OCI-LY3 (cell line): ENCODE results near the gene GJA10.

Experiments used
- H2AFZ ChIP-seq: fragments of 200-600, 300-600 bp; shearing (Covaris generic); 2 replicates; pipeline ENCODE4 v1.6.0; 2014; ENCODE audit warnings: antibody characterized with exemption, low read depth, low read length
- H3K27ac ChIP-seq: fragments of 200-600, 300-600 bp; sonication (generic); 2 replicates; pipeline ENCODE4 v1.5.1; 2014; ENCODE audit warnings: mild to moderate bottlenecking, low read length, moderate library complexity, mixed read lengths
- H3K27me3 ChIP-seq: fragments of 200-600, 300-600 bp; sonication (generic); 2 replicates; pipeline ENCODE4 v1.6.1; 2014; ENCODE audit warnings: low read depth, low read length, mixed read lengths
- H3K36me3 ChIP-seq: fragments of 200-600, 300-600 bp; sonication (generic); replicated peaks from 2 replicates; pipeline ENCODE3; 2014; ENCODE audit warnings: low read depth, low read length, mixed read lengths
- H3K4me1 ChIP-seq: fragments of 300-600, 200-600 bp; sonication (generic); 2 replicates; pipeline ENCODE4 v1.6.1; 2014; ENCODE audit warnings: low read length, mixed read lengths
- H3K4me2 ChIP-seq: fragments of 200-600, 300-600 bp; sonication (generic); 2 replicates; pipeline ENCODE4 v1.6.1; 2014; ENCODE audit warnings: low read length, mixed read lengths
- H3K4me3 ChIP-seq: fragments of 300-600, 200-600 bp; sonication (generic); 2 replicates; pipeline ENCODE4 v1.5.1; 2014; ENCODE audit warnings: antibody characterized with exemption, mild to moderate bottlenecking, low read length, moderate library complexity
- H3K79me2 ChIP-seq: fragments of 300-600, 200-600 bp; shearing (Covaris generic); 2 replicates; pipeline ENCODE4 v1.6.1; 2014; ENCODE audit warnings: mild to moderate bottlenecking, low read length, mixed read lengths
- H3K9ac ChIP-seq: fragments of 300-600, 200-600 bp; shearing (Covaris generic); 2 replicates; pipeline ENCODE4 v1.6.0; 2014; ENCODE audit warnings: mild to moderate bottlenecking, low read length, moderate library complexity
- H3K9me3 ChIP-seq: fragments of 200-600, 300-600 bp; shearing (Covaris generic); 2 replicates; pipeline ENCODE4 v1.6.1; 2014; ENCODE audit warnings: low read length, mixed read lengths; ENCODE audit not compliant: insufficient read depth
- H4K20me1 ChIP-seq: fragments of 200-600, 300-600 bp; sonication (generic); 2 replicates; pipeline ENCODE4 v1.6.1; 2016; ENCODE audit warnings: low read length, mixed read lengths; ENCODE audit not compliant: insufficient read depth
- CTCF ChIP-seq: fragments of 200-600, 300-600 bp; sonication (generic); IDR thresholded peaks from 2 replicates; pipeline ENCODE4 v1.5.1; 2014; ENCODE audit warnings: antibody characterized with exemption, low read length, low read depth
- EZH2phosphoT487 ChIP-seq: fragments of 200-600 bp; shearing (Covaris generic); IDR thresholded peaks from 2 replicates; pipeline ENCODE4 v1.6.1; 2018; ENCODE audit warnings: antibody characterized with exemption, mixed run types, low read depth

The GJA10 gene

GRCh38 chr6:89874438-89874837 is 19.8 kb upstream of the GJA10 start:
- no peaks in the 10 kb centered on the region for H4K20me1 ChIP-seq
- H3K9me3 ChIP-seq, result no peaks in the 10 kb centered on the region
- H3K36me3 ChIP-seq, result peaks cover 12% of the 10 kb centered on the region
- no peak overlapping the region for H2AFZ ChIP-seq
- peaks cover 7% of the 10 kb centered on the region; the same call in 1 of the 2 replicates for H3K4me1 ChIP-seq
- no peak overlapping the region for H3K27ac ChIP-seq
- TF ChIP-seq CTCF, result no peak
- no peak for TF ChIP-seq EZH2phosphoT487
- H3K4me3 ChIP-seq, result no peak overlapping the region
- no peak overlapping the region for H3K4me2 ChIP-seq
- H3K27me3 ChIP-seq, result no peaks in the 10 kb centered on the region
- H3K79me2 ChIP-seq, result no peaks in the 10 kb centered on the region
- H3K9ac ChIP-seq, result no peak overlapping the region

- H2AFZ ChIP-seq, result no peak overlapping the region
- H3K27me3 ChIP-seq, result no peaks in the 10 kb centered on the region
- H4K20me1 ChIP-seq, result no peaks in the 10 kb centered on the region
- no peaks in the 10 kb centered on the region for H3K4me1 ChIP-seq
- H3K9me3 ChIP-seq, result no peaks in the 10 kb centered on the region
- no peak overlapping the region for H3K9ac ChIP-seq
- H3K4me2 ChIP-seq, result no peak overlapping the region
- H3K79me2 ChIP-seq, result no peaks in the 10 kb centered on the region
- TF ChIP-seq EZH2phosphoT487 (no peak), CTCF (no peak)
- no peaks in the 10 kb centered on the region for H3K36me3 ChIP-seq
- H3K4me3 ChIP-seq, result no peak overlapping the region
- H3K27ac ChIP-seq, result no peak overlapping the region
These were observed 7.7 kb upstream of the GJA10 start for GRCh38 chr6:89886378-89887120.

- Histone ChIP-seq H3K36me3 (no peaks in the 10 kb centered on the region), H3K9ac (no peak overlapping the region), H3K4me3 (no peak overlapping the region), H3K4me2 (no peak overlapping the region), H3K27me3 (no peaks in the 10 kb centered on the region), H2AFZ (no peak overlapping the region), H3K4me1 (no peaks in the 10 kb centered on the region), H4K20me1 (no peaks in the 10 kb centered on the region), H3K9me3 (no peaks in the 10 kb centered on the region), H3K27ac (no peak overlapping the region), H3K79me2 (no peaks in the 10 kb centered on the region)
- no peak for TF ChIP-seq EZH2phosphoT487
- TF ChIP-seq CTCF, result no peak
These were observed 6.7 kb upstream of the GJA10 start for GRCh38 chr6:89887452-89888137.

GRCh38 chr6:89888138-89888514 is 6.1 kb upstream of the GJA10 start:
- Histone ChIP-seq H4K20me1 (no peaks in the 10 kb centered on the region), H3K79me2 (no peaks in the 10 kb centered on the region), H3K27me3 (no peaks in the 10 kb centered on the region), H3K4me2 (no peak overlapping the region), H3K27ac (no peak overlapping the region), H3K9ac (no peak overlapping the region), H3K4me3 (no peak overlapping the region), H3K4me1 (no peaks in the 10 kb centered on the region), H3K9me3 (no peaks in the 10 kb centered on the region), H3K36me3 (no peaks in the 10 kb centered on the region), H2AFZ (no peak overlapping the region)
- no peak for TF ChIP-seq CTCF
- no peak for TF ChIP-seq EZH2phosphoT487
